HTERT RPE-1 (cell line): Measurements from ENCODE around the gene CAPZB.

Source experiments
- in situ Hi-C: fragments of 300-500 bp; cut with MboI; formaldehyde crosslinking; loops from 4 replicates; pipeline ENCODE4 v1.14.3; 2020; ENCODE audit warnings: low sequenced_read_pairs

Gene CAPZB

GRCh38 chr1:19432943-19433718 is 52.2 kb downstream of the CAPZB start:
- in situ Hi-C loops, result no loop called here

- in situ Hi-C loops, result no loop called here
Observed at GRCh38 chr1:19430121-19431068, 54.9 kb downstream of the CAPZB start.

GRCh38 chr1:19429611-19430010 is 55.7 kb downstream of the CAPZB start:
- in situ Hi-C loops, result no loop called here

- in situ Hi-C loops, result no loop called here
Observed at GRCh38 chr1:19427087-19427781, 58.1 kb downstream of the CAPZB start.

GRCh38 chr1:19426294-19427086 is 58.8 kb downstream of the CAPZB start:
- in situ Hi-C loops, result no loop called here

- in situ Hi-C loops, result no loop called here
Observed at GRCh38 chr1:19425646-19426239, 59.6 kb downstream of the CAPZB start.

GRCh38 chr1:19424651-19425570 is 60.4 kb downstream of the CAPZB start:
- in situ Hi-C loops, result no loop called here

GRCh38 chr1:19423130-19423529 is 62.2 kb downstream of the CAPZB start:
- in situ Hi-C loops, result no loop called here

GRCh38 chr1:19421365-19421764 is 64.0 kb downstream of the CAPZB start:
- in situ Hi-C loops, result no loop called here

- in situ Hi-C loops, result no loop called here
Observed at GRCh38 chr1:19420606-19421005, 64.7 kb downstream of the CAPZB start.

GRCh38 chr1:19419691-19420090 is 65.6 kb downstream of the CAPZB start:
- in situ Hi-C loops, result no loop called here

GRCh38 chr1:19418503-19418971 is 66.8 kb downstream of the CAPZB start:
- in situ Hi-C loops, result no loop called here

GRCh38 chr1:19416921-19417470 is 68.3 kb downstream of the CAPZB start:
- in situ Hi-C loops, result no loop called here

GRCh38 chr1:19416145-19416544 is 69.2 kb downstream of the CAPZB start:
- in situ Hi-C loops, result no loop called here

- in situ Hi-C loops, result no loop called here
Observed at GRCh38 chr1:19414515-19415121, 70.7 kb downstream of the CAPZB start.

- in situ Hi-C loops, result no loop called here
Observed at GRCh38 chr1:19413999-19414398, 71.3 kb downstream of the CAPZB start.

GRCh38 chr1:19412654-19413053 is 72.7 kb downstream of the CAPZB start:
- in situ Hi-C loops, result no loop called here

GRCh38 chr1:19411612-19412011 is 73.7 kb downstream of the CAPZB start:
- in situ Hi-C loops, result no loop called here
